ENCODE results near the gene ZNF311.
"Not testable (repeated sequence)": the region's sequence is repeated elsewhere in the genome, so short reads cannot be mapped to it uniquely, and the experiment has no call there.

DNA sequence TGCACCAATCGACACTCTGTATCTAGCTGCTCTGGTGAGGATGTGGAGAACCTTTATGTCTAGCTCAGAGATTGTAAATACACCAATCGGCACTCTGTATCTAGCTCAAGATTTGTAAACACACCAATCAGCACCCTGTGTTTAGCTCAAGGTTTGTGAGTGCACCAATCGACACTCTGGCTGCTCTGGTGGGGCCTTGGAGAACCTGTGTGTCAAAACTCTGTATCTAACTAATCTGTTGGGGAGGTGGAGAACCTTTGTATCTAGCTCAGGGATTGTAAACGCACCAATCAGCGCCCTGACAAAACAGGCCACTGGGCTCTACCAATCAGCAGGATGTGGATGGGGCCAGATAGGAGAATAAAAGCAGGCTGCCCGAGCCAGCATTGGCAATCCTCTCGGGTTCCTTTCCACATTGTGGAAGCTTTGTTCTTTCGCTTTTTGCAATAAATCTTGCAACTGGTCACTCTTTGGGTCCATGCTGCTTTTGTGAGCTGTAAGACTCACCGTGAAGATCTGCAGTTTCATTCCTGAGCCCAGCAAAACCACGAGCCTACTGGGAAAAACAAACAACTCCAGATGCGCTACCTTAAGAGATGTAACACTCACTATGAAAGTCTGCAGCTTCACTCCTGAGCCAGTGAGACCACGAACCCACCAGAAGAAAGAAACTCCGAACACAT lies 46.4 kb downstream of the ZNF311 start:
- not testable (repeated sequence) for TF ChIP-seq POLR2A (IDR thresholded peaks at IDR 0.05)
- TF ChIP-seq, protein P1, sequence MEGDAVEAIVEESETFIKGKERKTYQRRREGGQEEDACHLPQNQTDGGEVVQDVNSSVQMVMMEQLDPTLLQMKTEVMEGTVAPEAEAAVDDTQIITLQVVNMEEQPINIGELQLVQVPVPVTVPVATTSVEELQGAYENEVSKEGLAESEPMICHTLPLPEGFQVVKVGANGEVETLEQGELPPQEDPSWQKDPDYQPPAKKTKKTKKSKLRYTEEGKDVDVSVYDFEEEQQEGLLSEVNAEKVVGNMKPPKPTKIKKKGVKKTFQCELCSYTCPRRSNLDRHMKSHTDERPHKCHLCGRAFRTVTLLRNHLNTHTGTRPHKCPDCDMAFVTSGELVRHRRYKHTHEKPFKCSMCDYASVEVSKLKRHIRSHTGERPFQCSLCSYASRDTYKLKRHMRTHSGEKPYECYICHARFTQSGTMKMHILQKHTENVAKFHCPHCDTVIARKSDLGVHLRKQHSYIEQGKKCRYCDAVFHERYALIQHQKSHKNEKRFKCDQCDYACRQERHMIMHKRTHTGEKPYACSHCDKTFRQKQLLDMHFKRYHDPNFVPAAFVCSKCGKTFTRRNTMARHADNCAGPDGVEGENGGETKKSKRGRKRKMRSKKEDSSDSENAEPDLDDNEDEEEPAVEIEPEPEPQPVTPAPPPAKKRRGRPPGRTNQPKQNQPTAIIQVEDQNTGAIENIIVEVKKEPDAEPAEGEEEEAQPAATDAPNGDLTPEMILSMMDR (IDR thresholded peaks at IDR 0.05): not testable (repeated sequence)
